Smooth muscle cell (in vitro differentiated cells): ENCODE data around the gene IPO11. TPM values are rescaled to one million over a fixed set of nuclear protein-coding genes. Genes with fewer than 3 reads are reported as not detected.
"Not testable (repeated sequence)": the region's sequence is repeated elsewhere in the genome, so short reads cannot be mapped to it uniquely, and the experiment has no call there.

ENCODE experiments used
- DNase-seq: peaks from one replicate; lab custom pipeline; 2025; ENCODE audit not compliant: unreplicated experiment; lab: John Stamatoyannopoulos, UW
- H2AFZ ChIP-seq: fragments of 200-600 bp; sonication (generic); 2 replicates; pipeline ENCODE4 v1.6.0; 2016; ENCODE audit warnings: antibody characterized with exemption, low read depth, mild to moderate bottlenecking
- H3F3A ChIP-seq: fragments of 200-600 bp; sonication (generic); 2 replicates; pipeline ENCODE4 v1.6.0; 2017; ENCODE audit warnings: antibody characterized with exemption, low read depth
- H3K27ac ChIP-seq: fragments of 200-600 bp; sonication (generic); 2 replicates; pipeline ENCODE4 v1.5.1; 2016; ENCODE audit warnings: low read depth, mild to moderate bottlenecking
- H3K27me3 ChIP-seq: fragments of 200-600 bp; sonication (generic); 2 replicates; pipeline ENCODE4 v1.6.1; 2016; ENCODE audit warnings: low read depth, mild to moderate bottlenecking
- H3K36me3 ChIP-seq: fragments of 200-600 bp; sonication (generic); 2 replicates; pipeline ENCODE4 v1.5.1; 2016; ENCODE audit warnings: low read depth
- H3K4me1 ChIP-seq: fragments of 200-600 bp; sonication (generic); 2 replicates; pipeline ENCODE4 v1.5.1; 2016; ENCODE audit warnings: low read depth
- H3K4me2 ChIP-seq: fragments of 200-600 bp; sonication (generic); 2 replicates; pipeline ENCODE4 v1.6.0; 2016; ENCODE audit warnings: mild to moderate bottlenecking
- H3K4me3 ChIP-seq: fragments of 200-600 bp; sonication (generic); 2 replicates; pipeline ENCODE4 v1.5.1; 2016; ENCODE audit warnings: mild to moderate bottlenecking
- H3K79me2 ChIP-seq: fragments of 200-600 bp; sonication (generic); 2 replicates; pipeline ENCODE4 v1.6.0; 2016; ENCODE audit warnings: low read depth, mild to moderate bottlenecking
- H3K9ac ChIP-seq: fragments of 200-600 bp; sonication (generic); 2 replicates; pipeline ENCODE4 v1.6.0; 2016; ENCODE audit warnings: low read depth
- H3K9me3 ChIP-seq: fragments of 200-600 bp; sonication (generic); replicated peaks from 2 replicates; pipeline ENCODE4 v1.5.1; 2016; ENCODE audit warnings: low read depth
- H4K20me1 ChIP-seq: fragments of 200-600 bp; sonication (generic); 2 replicates; pipeline ENCODE4 v1.6.0; 2016; ENCODE audit warnings: low read depth
- CTCF ChIP-seq: fragments of 200-600 bp; sonication (generic); IDR thresholded peaks from 2 replicates; pipeline ENCODE4 v1.5.1; 2017; ENCODE audit warnings: borderline replicate concordance, mild to moderate bottlenecking, antibody characterized with exemption; ENCODE audit not compliant: insufficient read depth, poor library complexity, severe bottlenecking
- WGBS: methylation state at CpG from one replicate; pipeline ENCODE4 v1.1.7; 2016; ENCODE audit warnings: low lambda C conversion rate; 5-methylcytosine and 5-hydroxymethylcytosine counted together
- polyA plus RNA-seq: library from polyadenylated mRNA; unstranded; fragments of >200 nt; fragmentation: Nextera tagmentation; extraction: Ambion mirVana; gene quantifications from 2 replicates; pipeline ENCODE4 v1.2.1, GENCODE V29; 2016
- total RNA-seq: library from RNA; depleted of rRNA; stranded (reverse); fragments of >200 nt; gene quantifications from 2 replicates; pipeline ENCODE4 v1.2.3, GENCODE V29; 2014

IPO11 gene
- total and polyA plus RNA-seq, 2 experiments from 2014 or later: 9.3 to 31.8 TPM

DNA sequence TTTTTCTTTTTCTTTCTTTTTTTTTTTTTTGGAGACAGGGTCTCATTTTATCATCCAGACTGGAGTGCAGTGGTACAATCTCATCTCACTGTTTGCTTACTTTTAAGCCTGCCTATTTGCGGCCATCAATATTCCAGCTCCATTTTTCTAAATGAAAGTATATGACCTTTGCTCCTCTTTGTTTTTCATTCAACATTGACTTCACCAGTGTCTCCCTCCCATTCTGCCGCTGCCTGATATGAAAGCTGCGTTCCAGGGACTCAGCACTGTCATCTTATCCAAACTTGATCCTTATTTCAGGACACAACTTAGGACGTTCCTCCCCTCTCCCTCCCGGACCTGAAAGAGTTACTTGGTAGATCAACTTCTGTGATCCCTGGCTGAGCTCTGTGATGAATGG is 239.7 kb downstream of the IPO11 start:
- H3K4me2 ChIP-seq: no peak overlapping the region
- DNase-seq: no peak
- no peak overlapping the region for H3K9ac ChIP-seq
- no peaks in the 10 kb centered on the region for H3K27me3 ChIP-seq
- no peaks in the 10 kb centered on the region for H3K9me3 ChIP-seq
- H3K36me3 ChIP-seq: no peaks in the 10 kb centered on the region
- H3F3A ChIP-seq: no peaks in the 10 kb centered on the region
- no peaks in the 10 kb centered on the region for H3K79me2 ChIP-seq
- no peak overlapping the region for H3K27ac ChIP-seq
- H4K20me1 ChIP-seq: no peaks in the 10 kb centered on the region
- no peak overlapping the region for H3K4me3 ChIP-seq
- H3K4me1 ChIP-seq: no peaks in the 10 kb centered on the region
- no peak for TF ChIP-seq CTCF
- 93% methylated on average over 5 of the region's 5 CpGs for WGBS
- no peak overlapping the region for H2AFZ ChIP-seq

- DNase-seq: no peak
- Histone ChIP-seq H3K4me3 (no peak overlapping the region), H3K4me2 (no peak overlapping the region), H2AFZ (no peak overlapping the region), H3K9me3 (no peaks in the 10 kb centered on the region), H3K27me3 (no peaks in the 10 kb centered on the region), H3K9ac (no peak overlapping the region), H4K20me1 (no peaks in the 10 kb centered on the region), H3K27ac (no peak overlapping the region), H3K4me1 (no peaks in the 10 kb centered on the region), H3K36me3 (no peaks in the 10 kb centered on the region), H3K79me2 (no peaks in the 10 kb centered on the region), H3F3A (no peaks in the 10 kb centered on the region)
- TF ChIP-seq CTCF: no peak
- 87% methylated on average over 7 of the region's 7 CpGs for WGBS
These were observed 240.7 kb downstream of the IPO11 start for GRCh38 chr5:62653001-62653863.

- DNase-seq: no peak
These were observed 241.5 kb downstream of the IPO11 start for GRCh38 chr5:62653864-62654575.

DNA sequence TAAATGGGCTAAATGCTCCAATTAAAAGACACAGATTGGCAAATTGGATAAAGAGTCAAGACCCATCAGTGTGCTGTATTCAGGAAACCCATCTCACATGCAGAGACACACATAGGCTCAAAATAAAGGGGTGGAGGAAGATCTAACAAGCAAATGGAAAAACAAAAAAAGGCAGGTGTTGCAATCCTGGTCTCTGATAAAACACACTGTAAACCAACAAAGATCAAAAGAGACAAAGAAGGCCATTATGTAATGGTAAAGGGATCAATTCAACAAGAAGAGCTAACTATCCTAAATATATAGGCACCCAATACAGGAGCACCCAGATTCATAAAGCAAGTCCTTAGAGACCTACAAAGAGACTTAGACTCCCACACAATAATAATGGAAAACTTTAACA is 245.2 kb downstream of the IPO11 start:
- not testable (repeated sequence) for H3K27me3 ChIP-seq, H3K9me3 ChIP-seq, DNase-seq, H3K9ac ChIP-seq, H3F3A ChIP-seq, H3K27ac ChIP-seq, H2AFZ ChIP-seq, H3K4me2 ChIP-seq, H4K20me1 ChIP-seq, H3K4me3 ChIP-seq, H3K79me2 ChIP-seq, H3K4me1 ChIP-seq, H3K36me3 ChIP-seq

More at GRCh38 chr5:62653864-62654575, 241.5 kb downstream of the IPO11 start:
- no peaks in the 10 kb centered on the region for H3K4me1 ChIP-seq
- H4K20me1 ChIP-seq: no peaks in the 10 kb centered on the region
- no peak overlapping the region for H3K9ac ChIP-seq
- TF ChIP-seq CTCF: no peak
- no peak overlapping the region for H3K4me2 ChIP-seq
- no peaks in the 10 kb centered on the region for H3K9me3 ChIP-seq
- 90% methylated on average over 11 of the region's 11 CpGs for WGBS
- H3K79me2 ChIP-seq: no peaks in the 10 kb centered on the region
- no peak overlapping the region for H3K27ac ChIP-seq
- no peaks in the 10 kb centered on the region for H3K36me3 ChIP-seq
- no peak overlapping the region for H2AFZ ChIP-seq
- no peaks in the 10 kb centered on the region for H3K27me3 ChIP-seq
- no peaks in the 10 kb centered on the region for H3F3A ChIP-seq
- H3K4me3 ChIP-seq: no peak overlapping the region
